Activated naive CD4-positive, alpha-beta T cell treated with Interleukin-2 at 50 U/mL for 16 hours (primary cell): ENCODE data around the gene HBG1.
"Not testable (repeated sequence)": the region's sequence is repeated elsewhere in the genome, so short reads cannot be mapped to it uniquely, and the experiment has no call there.

Source experiments
- DNase-seq: peaks from one replicate; pipeline ENCODE4 v3.0.0-alpha.2; 2020

The HBG1 gene

GRCh38 chr11:5276697-5277096 lies 27.0 kb upstream of the HBG1 start:
- DNase-seq, result no peak

- no peak for DNase-seq
Measured at GRCh38 chr11:5275369-5276110, 25.9 kb upstream of the HBG1 start.

DNA sequence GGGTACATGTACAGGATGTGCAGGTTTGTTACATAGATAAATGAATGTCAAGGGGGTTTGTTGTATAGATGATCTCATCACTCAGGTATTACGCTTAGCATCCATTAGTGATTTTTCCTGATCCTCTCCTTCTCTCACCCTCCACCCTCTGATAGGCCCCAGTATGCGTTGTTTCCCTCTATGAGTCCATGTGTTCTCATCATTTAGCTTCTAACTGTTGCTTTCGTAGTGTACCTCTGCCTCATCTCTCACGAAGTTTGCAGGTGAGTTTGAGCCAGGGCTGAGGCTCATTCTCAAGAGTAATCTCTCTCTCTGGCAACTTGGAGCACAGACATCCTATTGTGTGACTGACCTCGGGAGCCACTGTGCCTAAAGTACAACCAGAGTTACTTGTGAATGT lies 24.7 kb upstream of the HBG1 start:
- no peak for DNase-seq

DNA sequence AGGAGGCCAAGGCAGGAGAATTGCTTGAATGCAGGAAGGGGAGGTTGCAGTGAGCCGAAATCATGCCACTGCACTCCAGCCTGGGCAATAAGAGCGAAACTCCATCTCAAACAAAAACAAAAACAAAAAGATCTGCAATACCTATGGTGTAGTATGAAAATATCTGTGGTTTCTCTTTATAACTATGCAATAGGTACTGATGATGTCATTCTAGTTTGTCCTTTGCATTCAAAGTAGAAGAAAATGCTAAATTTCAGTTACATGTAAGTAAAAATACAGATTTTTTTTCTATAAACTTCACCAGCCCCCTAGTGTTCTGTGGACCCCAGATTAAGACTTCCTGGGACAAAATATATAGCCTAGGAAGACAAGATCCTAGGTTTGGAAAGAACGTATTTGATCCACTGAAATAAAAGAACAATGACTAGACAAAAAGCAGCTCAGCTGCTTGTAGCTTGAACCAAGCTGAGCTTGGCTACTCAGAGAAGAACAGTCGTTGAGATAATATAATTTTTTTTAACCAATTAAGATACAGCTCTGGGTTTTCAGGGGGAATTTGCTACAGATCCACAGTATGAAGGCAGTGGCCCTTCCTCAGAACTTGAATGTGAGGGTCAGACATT lies 22.8 kb upstream of the HBG1 start:
- DNase-seq, result no peak

GRCh38 chr11:5269715-5270147 lies 20.1 kb upstream of the HBG1 start, which contains the start of gene HBE1:
Gene HBE1, minus strand, starts transcription at chr11:5269945. Its CDS starts 55 bp downstream, at chr11:5269890.
- no peak for DNase-seq

DNA sequence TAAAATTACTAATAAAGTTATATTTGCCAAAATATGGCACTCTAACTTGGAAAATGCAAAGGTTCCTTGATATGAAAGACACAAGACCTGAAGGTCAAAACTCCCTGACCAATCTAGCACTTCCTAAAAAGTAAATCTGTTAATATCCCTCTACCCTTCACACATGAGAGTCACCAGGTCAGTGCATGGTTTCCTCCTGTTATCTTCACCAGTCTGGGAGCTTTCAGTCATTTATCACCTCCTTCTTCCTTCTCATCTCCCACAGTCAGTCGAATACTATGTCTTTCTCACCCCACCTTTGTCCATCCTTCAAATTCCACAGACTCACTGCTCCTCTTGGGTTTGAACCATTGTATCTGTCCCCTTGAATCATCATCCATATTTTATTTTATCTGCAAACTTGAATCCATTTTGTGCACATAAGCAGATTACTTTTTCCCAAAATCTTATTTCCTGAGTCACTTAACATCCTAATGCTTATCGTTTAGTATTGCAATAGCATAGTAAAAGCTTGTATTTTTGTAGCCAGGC lies 17.4 kb upstream of the HBG1 start:
- DNase-seq, result no peak

GRCh38 chr11:5266609-5267008 lies 17.0 kb upstream of the HBG1 start:
- DNase-seq, result no peak

GRCh38 chr11:5265832-5266231 lies 16.2 kb upstream of the HBG1 start:
- DNase-seq, result no peak

DNA sequence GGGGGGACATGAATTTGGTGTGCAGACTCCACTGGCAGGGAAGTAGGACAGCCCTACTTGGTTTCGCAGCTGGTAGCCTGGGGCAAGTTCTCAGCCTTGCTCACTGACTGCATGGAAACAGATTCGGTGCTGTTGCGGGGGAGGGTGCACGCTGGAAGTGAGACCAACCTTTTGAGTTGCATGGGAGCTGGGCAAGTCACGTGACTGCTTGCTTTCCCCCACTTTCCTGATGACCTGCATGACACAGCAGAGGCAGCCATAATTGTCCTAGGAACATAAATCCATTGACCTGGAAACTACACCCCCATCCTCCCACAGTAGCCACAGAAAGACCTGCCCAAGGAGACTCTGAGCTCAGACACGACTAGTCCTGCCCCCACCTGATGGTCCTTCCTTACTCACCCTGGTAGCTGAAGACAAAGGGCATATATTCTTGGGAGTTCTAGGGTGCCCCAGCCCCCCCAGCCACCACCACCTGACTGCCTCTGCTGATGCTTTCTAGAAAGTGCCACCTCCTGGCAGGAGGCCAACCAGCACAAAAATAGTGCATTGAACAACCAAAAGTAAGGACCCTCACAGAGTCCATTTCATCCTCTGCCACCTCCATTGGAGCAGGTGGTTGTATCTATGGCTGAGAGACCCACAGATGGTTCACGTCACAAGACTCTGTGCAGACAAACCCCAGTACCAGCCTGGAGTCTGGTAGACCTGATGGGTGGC lies 9.0 kb upstream of the HBG1 start:
- no peak for DNase-seq

GRCh38 chr11:5257296-5257695 lies 7.6 kb upstream of the HBG1 start:
- DNase-seq, result no peak

- not testable (repeated sequence) for DNase-seq
Measured at GRCh38 chr11:5254646-5255413, 5.2 kb upstream of the HBG1 start, which contains the start of gene HBG2. Gene HBG2, minus strand, starts transcription at chr11:5254781. Its CDS starts 53 bp downstream, at chr11:5254728.

DNA sequence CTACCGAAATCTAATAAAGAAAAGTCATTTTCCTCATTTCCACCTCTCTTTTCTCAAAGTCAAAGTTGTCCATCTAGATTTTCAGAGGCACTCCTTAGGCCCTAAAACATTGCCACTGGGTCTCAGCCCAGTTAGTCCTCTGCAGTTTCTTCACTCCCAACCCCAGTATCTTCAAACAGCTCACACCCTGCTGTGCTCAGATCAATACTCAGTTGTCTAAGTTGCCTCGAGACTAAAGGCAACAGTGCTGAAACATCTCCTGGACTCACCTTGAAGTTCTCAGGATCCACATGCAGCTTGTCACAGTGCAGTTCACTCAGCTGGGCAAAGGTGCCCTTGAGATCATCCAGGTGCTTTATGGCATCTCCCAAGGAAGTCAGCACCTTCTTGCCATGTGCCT lies 4.4 kb upstream of the HBG1 start:
- DNase-seq, result not testable (repeated sequence)

DNA sequence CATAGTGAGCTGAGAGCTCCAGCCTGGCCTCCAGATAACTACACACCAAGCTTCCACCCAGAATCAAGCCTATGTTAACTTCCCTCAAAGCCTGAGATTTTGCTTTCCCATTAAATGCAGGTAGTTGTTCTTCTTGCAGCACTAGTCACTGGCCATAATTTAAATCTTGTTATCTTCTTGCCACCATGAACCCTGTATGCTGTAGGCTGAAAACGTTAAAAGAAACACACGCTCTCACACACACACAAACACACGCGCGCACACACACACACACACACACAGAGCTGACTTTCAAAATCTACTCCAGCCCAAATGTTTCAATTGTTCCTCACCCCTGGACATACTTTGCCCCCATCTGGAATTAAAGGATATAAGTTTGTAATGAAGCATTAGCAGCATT lies 3.8 kb upstream of the HBG1 start:
- not testable (repeated sequence) for DNase-seq

- no peak for DNase-seq
Measured at GRCh38 chr11:5252919-5253265, 3.2 kb upstream of the HBG1 start.

DNA sequence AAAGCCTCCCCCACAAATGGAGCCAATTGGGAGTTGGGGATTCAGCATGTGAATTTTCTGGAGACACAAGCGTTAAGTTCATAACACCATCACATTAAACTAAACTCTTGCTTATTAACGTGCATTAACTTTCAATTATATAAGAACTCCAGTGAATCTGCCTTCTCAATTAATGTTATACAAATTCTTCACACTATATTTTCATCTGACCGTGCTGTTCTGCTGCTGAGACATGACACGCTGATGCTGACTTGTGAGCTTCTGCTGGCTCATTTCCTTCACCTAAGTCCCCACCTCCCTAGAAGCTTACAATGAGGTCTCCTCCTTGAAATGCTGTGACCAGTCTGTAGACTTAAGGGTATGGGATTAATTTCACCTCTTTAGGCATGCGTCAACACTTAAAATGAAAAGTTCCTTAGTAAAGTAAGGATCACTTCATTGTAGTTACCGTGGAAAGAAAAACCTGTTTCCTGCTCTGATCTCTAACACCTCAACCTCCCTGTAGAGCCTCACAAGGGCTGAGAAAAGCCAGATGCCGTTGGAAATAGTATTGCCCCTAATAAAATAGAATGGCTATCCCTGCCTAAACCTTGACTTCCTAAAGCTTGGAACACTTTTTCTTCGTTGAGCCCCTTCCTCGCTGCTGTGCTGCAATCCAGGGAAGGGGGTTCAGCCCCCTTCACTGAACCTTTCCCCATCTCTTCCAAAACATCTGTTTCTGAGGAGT lies 2.7 kb upstream of the HBG1 start:
- no peak for DNase-seq

GRCh38 chr11:5251746-5252145 lies 2.1 kb upstream of the HBG1 start:
- DNase-seq, result no peak

GRCh38 chr11:5250543-5251204 lies 1.0 kb upstream of the HBG1 start:
- DNase-seq, result no peak

GRCh38 chr11:5248498-5248897 lies 1.2 kb downstream of the HBG1 start:
- not testable (repeated sequence) for DNase-seq

DNA sequence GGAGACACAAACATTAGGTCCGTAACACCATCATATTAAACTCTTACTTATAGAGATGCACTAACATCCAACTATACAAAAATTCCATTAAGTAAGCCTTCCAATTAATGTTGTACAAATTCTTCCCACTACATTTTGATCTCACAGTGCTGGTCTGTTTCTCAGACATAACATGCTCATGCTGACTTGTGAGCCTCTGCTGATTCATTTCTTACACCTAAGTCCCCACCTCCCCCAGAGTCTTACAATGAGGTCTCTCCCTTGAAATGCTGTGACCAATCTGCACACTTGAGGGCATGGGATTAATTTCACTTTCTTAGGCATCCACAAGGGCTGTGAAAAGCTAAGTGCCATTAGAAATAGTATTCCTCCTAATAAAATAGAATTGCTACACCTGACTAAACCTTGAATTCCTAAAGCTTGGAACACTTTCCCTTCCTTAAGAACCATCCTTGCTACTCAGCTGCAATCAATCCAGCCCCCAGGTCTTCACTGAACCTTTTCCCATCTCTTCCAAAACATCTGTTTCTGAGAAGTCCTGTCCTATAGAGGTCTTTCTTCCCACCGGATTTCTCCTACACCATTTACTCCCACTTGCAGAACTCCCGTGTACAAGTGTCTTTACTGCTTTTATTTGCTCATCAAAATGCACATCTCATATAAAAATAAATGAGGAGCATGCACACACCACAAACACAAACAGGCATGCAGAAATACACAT lies 2.0 kb downstream of the HBG1 start:
- no peak for DNase-seq

GRCh38 chr11:5246772-5247471 lies 2.7 kb downstream of the HBG1 start:
- DNase-seq, result no peak
